CD14-positive monocyte (primary cell): ENCODE data around the gene IKZF2. TPM values are rescaled to one million over a fixed set of nuclear protein-coding genes. Genes with fewer than 3 reads are reported as not detected.

Experiments used
- DNase-seq, 3 donors: peaks; one replicate each; pipeline ENCODE4 v3.0.0-alpha.2; 2011 to 2022
- H2AFZ ChIP-seq: 2 replicates; pipeline ENCODE4 v1.6.0; 2012; ENCODE audit warnings: mild to moderate bottlenecking, low read depth, low read length, inconsistent platforms; ENCODE audit not compliant: insufficient read depth, poor library complexity, severe bottlenecking
- H3K27ac ChIP-seq, 2 donors: 1 replicate in 1 of 2; 2 replicates in 1 of 2; pipeline ENCODE4 v1.5.1; 2012 to 2013; ENCODE audit warnings: low read length in 2 of 2, control low read depth in 1 of 2, inconsistent platforms in 1 of 2, low read depth in 1 of 2, mild to moderate bottlenecking in 1 of 2
- H3K27me3 ChIP-seq, 2 donors: one replicate each; pipeline versions ENCODE4 v1.6.0 to v1.6.1; 2011 to 2013; ENCODE audit warnings: low read length in 2 of 2; ENCODE audit not compliant: control insufficient read depth in 2 of 2, insufficient read depth in 2 of 2
- H3K36me3 ChIP-seq, 2 donors: replicated peaks in 1 of 2; 1 replicate in 1 of 2; 2 replicates in 1 of 2; pipeline versions ENCODE4 v1.5.1 to v1.6.1; 2012 to 2013; ENCODE audit warnings: low read length in 2 of 2, control low read depth in 1 of 2, inconsistent platforms in 1 of 2, mild to moderate bottlenecking in 1 of 2; ENCODE audit not compliant: insufficient read depth in 2 of 2, control insufficient read depth in 1 of 2
- H3K4me1 ChIP-seq, 2 donors: 1 replicate in 1 of 2; 2 replicates in 1 of 2; pipeline versions ENCODE4 v1.5.1 to v1.6.1; 2012 to 2013; ENCODE audit warnings: low read length in 2 of 2, control low read depth in 1 of 2, inconsistent platforms in 1 of 2, mild to moderate bottlenecking in 1 of 2, moderate library complexity in 1 of 2; ENCODE audit not compliant: insufficient read depth in 2 of 2, control insufficient read depth in 1 of 2
- H3K4me2 ChIP-seq: replicated peaks from 2 replicates; pipeline ENCODE3; 2012; ENCODE audit warnings: low read length, moderate library complexity, mild to moderate bottlenecking; ENCODE audit not compliant: poor library complexity, severe bottlenecking; ENCODE audit errors: extremely low read depth
- H3K4me3 ChIP-seq, 3 experiments: fragments of 200-600 bp in 1 of 3; sonication (generic) in 1 of 3; replicated peaks in 1 of 3; 1 replicate in 2 of 3; 2 replicates in 1 of 3; pipeline ENCODE4 v1.5.1; 2011 to 2013; ENCODE audit warnings: low read length in 3 of 3, mild to moderate bottlenecking in 3 of 3, control low read depth in 2 of 3, low read depth in 2 of 3, inconsistent platforms in 1 of 3, moderate library complexity in 1 of 3
- H3K79me2 ChIP-seq: 2 replicates; pipeline ENCODE4 v1.6.0; 2012; ENCODE audit warnings: mild to moderate bottlenecking, control low read depth, inconsistent platforms, low read length, moderate library complexity; ENCODE audit not compliant: insufficient read depth
- H3K9ac ChIP-seq: 2 replicates; pipeline ENCODE4 v1.6.0; 2017; ENCODE audit warnings: low read length, mild to moderate bottlenecking; ENCODE audit not compliant: insufficient read depth, poor library complexity, severe bottlenecking
- H3K9me3 ChIP-seq, 2 donors: replicated peaks in 1 of 2; 1 replicate in 1 of 2; 2 replicates in 1 of 2; pipeline versions ENCODE4 v1.5.1 to v1.6.1; 2012 to 2013; ENCODE audit warnings: low read length in 2 of 2, control low read depth in 1 of 2; ENCODE audit not compliant: control insufficient read depth in 1 of 2, insufficient read depth in 1 of 2
- H4K20me1 ChIP-seq: 2 replicates; pipeline ENCODE4 v1.6.0; 2012; ENCODE audit warnings: mild to moderate bottlenecking, low read length, control low read depth, moderate library complexity; ENCODE audit not compliant: insufficient read depth
- H3K27ac Mint-ChIP-seq, 7 donors: one replicate each; pipeline ENCODE4 v1.8.0; 2020; ENCODE audit warnings: mild to moderate bottlenecking in 7 of 7, mixed read lengths in 7 of 7, moderate library complexity in 6 of 7, inconsistent platforms in 2 of 7
- H3K27me3 Mint-ChIP-seq, 3 donors: one replicate each; pipeline ENCODE4 v1.8.0; 2021 to 2022; ENCODE audit warnings: low read depth in 3 of 3, mild to moderate bottlenecking in 3 of 3, mixed read lengths in 3 of 3, moderate library complexity in 3 of 3, inconsistent platforms in 1 of 3
- H3K36me3 Mint-ChIP-seq, 2 donors: one replicate each; pipeline ENCODE4 v1.8.0; 2020; ENCODE audit warnings: mixed read lengths in 2 of 2, inconsistent platforms in 1 of 2, mild to moderate bottlenecking in 1 of 2
- H3K4me1 Mint-ChIP-seq: one replicate; pipeline ENCODE4 v1.8.0; 2020; ENCODE audit warnings: mild to moderate bottlenecking, mixed read lengths
- H3K4me3 Mint-ChIP-seq, 2 donors: one replicate each; pipeline ENCODE4 v1.8.0; 2020; ENCODE audit warnings: mild to moderate bottlenecking in 2 of 2, mixed read lengths in 2 of 2, moderate library complexity in 1 of 2
- H3K9me3 Mint-ChIP-seq, 7 donors: one replicate each; pipeline ENCODE4 v1.8.0; 2020 to 2022; ENCODE audit warnings: mixed read lengths in 7 of 7, mild to moderate bottlenecking in 6 of 7, moderate library complexity in 6 of 7, inconsistent platforms in 2 of 7
- whole genome bisulfite sequencing: methylation state at CpG from one replicate; pipeline ENCODE4 v1.1.5; 2013; ENCODE audit warnings: missing lambda C conversion rate; ENCODE audit not compliant: insufficient coverage; 5-methylcytosine and 5-hydroxymethylcytosine counted together
- intact Hi-C, 2 donors: fragments of 100-400 bp; cut with micrococcal nuclease; formaldehyde crosslinking; loops; one replicate each; pipeline versions ENCODE4 v1.15.0 to v1.15.1; 2023
- polyA plus RNA-seq, 3 donors: library from polyadenylated mRNA; depleted of rRNA in 1 of 3; unstranded in 2 of 3; stranded (reverse) in 1 of 3; fragments of 300-500 nt in 2 of 3; fragments of >200 nt in 1 of 3; fragmentation: Illumina TruSeq in 2 of 3; gene quantifications; 1 replicate in 2 of 3; 2 replicates in 1 of 3; pipeline ENCODE4 v1.2.3, GENCODE V29; 2012 to 2021
- TF ChIP-seq, protein P1 (sequence below): fragments of 200-600 bp; IDR thresholded peaks from one replicate; pipeline ENCODE4 v1.8.0; 2022; ENCODE audit warnings: antibody characterized with exemption, mild to moderate bottlenecking

The IKZF2 gene
- polyA plus RNA-seq, 3 donors: 0.10 to 0.12 (median 0.11) TPM

DNA sequence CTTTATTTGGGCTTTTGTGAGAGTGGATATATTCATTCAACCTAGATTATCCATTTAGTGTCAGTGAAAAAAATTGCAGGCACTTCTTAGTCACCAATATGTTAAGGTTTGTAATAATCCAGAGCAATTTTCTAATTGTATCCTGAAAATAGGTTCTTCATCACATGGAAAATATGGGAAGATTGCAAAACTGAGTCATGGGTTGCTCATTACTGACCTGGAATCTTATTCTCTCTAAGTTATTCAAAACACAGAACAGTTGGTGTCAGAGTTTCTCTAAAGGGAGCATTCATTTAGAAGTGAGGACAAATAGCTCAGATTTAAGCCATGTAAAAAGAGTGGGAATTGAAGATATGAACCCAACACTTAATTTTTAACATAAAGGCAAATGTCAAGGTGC, 181.3 kb downstream of the IKZF2 start:
- no peak overlapping the region for H3K4me2 ChIP-seq
- no peak overlapping the region for H3K27ac Mint-ChIP-seq

DNA sequence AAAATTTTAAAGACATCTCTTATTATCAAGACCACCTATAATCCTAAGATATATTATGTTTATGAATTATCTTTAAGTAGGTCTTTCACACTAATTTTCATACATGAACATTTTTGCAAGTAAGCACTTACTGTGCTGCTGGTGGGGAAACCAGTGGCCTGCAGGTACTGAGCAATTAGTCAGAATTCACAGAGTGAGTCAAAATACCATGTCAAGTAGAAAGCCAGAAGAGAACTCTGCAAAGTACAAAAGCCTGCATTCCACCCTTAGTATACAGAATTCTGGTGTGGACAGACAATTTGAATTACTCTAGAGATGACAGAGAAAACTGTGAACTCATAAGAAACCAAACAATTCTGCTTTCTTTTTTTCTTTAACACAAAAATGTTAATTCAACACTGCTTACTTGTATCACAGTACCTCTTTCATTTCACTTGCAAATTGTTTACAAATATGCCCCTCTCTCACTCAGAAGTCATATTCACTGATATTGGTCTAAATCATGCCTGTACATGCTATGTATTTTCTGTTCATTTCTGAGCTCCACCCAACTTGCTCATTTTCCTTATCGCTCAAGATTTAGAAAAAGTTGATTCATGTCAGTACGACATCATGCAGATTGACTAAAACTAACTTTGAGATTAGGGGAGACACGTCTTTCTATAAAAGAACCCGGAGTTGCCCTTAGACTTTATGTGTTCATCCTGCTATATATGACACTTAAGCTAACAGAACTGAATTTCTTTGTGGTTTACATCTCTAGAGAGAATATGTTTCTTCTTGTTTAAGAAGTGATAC, 182.9 kb downstream of the IKZF2 start:
- Histone ChIP-seq H3K4me1 (no peaks in the 10 kb centered on the region), H3K36me3 (no peaks in the 10 kb centered on the region), H4K20me1 (no peaks in the 10 kb centered on the region), H3K27me3 (no peaks in the 10 kb centered on the region), H3K79me2 (no peaks in the 10 kb centered on the region), H3K4me2 (no peak overlapping the region), H3K27ac (no peak overlapping the region), H3K4me3 (no peak overlapping the region), H3K9ac (no peak overlapping the region), H2AFZ (no peak overlapping the region), H3K9me3 (no peaks in the 10 kb centered on the region)
- Mint-ChIP-seq H3K27me3 (no peaks in the 10 kb centered on the region), H3K27ac (no peak overlapping the region), H3K4me3 (no peak overlapping the region), H3K4me1 (no peaks in the 10 kb centered on the region), H3K36me3 (no peaks in the 10 kb centered on the region), H3K9me3 (no peaks in the 10 kb centered on the region)
- WGBS: no CpG with 5 or more reads among the region's 4 CpGs
- TF ChIP-seq, protein P1, sequence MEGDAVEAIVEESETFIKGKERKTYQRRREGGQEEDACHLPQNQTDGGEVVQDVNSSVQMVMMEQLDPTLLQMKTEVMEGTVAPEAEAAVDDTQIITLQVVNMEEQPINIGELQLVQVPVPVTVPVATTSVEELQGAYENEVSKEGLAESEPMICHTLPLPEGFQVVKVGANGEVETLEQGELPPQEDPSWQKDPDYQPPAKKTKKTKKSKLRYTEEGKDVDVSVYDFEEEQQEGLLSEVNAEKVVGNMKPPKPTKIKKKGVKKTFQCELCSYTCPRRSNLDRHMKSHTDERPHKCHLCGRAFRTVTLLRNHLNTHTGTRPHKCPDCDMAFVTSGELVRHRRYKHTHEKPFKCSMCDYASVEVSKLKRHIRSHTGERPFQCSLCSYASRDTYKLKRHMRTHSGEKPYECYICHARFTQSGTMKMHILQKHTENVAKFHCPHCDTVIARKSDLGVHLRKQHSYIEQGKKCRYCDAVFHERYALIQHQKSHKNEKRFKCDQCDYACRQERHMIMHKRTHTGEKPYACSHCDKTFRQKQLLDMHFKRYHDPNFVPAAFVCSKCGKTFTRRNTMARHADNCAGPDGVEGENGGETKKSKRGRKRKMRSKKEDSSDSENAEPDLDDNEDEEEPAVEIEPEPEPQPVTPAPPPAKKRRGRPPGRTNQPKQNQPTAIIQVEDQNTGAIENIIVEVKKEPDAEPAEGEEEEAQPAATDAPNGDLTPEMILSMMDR: no peak
- intact Hi-C loops: no loop called here
- DNase-seq: no peak

More for the DNA sequence above, 181.3 kb downstream of the IKZF2 start:
- Histone ChIP-seq H3K27me3 (no peaks in the 10 kb centered on the region), H3K79me2 (no peaks in the 10 kb centered on the region), H3K4me3 (no peak overlapping the region), H3K36me3 (no peaks in the 10 kb centered on the region), H3K4me1 (no peaks in the 10 kb centered on the region), H3K9ac (no peak overlapping the region), H2AFZ (no peak overlapping the region), H3K27ac (no peak overlapping the region), H4K20me1 (no peaks in the 10 kb centered on the region), H3K9me3 (no peaks in the 10 kb centered on the region)
- TF ChIP-seq, protein P1: no peak
- H3K36me3 Mint-ChIP-seq: no peaks in the 10 kb centered on the region
- H3K9me3 Mint-ChIP-seq: no peaks in the 10 kb centered on the region
- intact Hi-C loops: no loop called here
- no peaks in the 10 kb centered on the region for H3K27me3 Mint-ChIP-seq
- no peaks in the 10 kb centered on the region for H3K4me1 Mint-ChIP-seq
- no peak overlapping the region for H3K4me3 Mint-ChIP-seq
- no peak for DNase-seq
